Mucosa of stomach (tissue), 1 donor: Measurements from ENCODE around the gene SLC44A1.

Experiments
- H3K27me3 ChIP-seq: one replicate; pipeline ENCODE4 v1.7.0; 2013; ENCODE audit warnings: mild to moderate bottlenecking, low read length; ENCODE audit not compliant: control insufficient read depth, insufficient read depth
- H3K36me3 ChIP-seq: one replicate; pipeline ENCODE4 v1.7.0; 2013; ENCODE audit warnings: low read length; ENCODE audit not compliant: control insufficient read depth, insufficient read depth
- H3K4me1 ChIP-seq: one replicate; pipeline ENCODE4 v1.7.0; 2013; ENCODE audit warnings: mild to moderate bottlenecking, low read length; ENCODE audit not compliant: control insufficient read depth, insufficient read depth
- H3K4me3 ChIP-seq: one replicate; pipeline ENCODE4 v1.7.0; 2013; ENCODE audit warnings: low read length
- H3K9ac ChIP-seq: one replicate; pipeline ENCODE4 v1.7.0; 2013; ENCODE audit warnings: mild to moderate bottlenecking, low read length, moderate library complexity
- H3K9me3 ChIP-seq: one replicate; pipeline ENCODE4 v1.7.0; 2013; ENCODE audit warnings: mild to moderate bottlenecking, low read length, moderate library complexity; ENCODE audit not compliant: control insufficient read depth
- donor health status: Pancreatic carcinoma.

Gene SLC44A1

DNA sequence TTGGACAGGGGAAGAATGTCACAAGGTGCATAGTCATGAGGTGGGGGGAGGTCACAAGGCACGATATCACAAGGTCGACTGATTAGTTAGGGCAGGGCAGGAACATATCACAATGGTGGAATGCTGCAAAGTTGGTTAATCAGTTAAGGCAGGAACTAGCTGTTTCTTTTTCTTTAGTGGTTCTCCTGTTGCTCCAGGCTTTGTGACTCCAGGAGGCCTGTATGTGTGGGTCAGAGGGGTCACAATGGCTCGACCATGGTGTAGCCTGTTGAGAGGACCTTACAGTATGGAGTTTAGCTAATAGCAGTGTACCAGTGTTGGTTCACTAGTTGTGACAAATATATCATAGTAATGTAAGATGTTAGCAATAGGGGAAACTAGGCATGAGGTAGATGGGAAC is 191.0 kb downstream of the SLC44A1 start:
- Histone ChIP-seq H3K9me3 (no peaks in the 10 kb centered on the region), H3K27me3 (no peaks in the 10 kb centered on the region), H3K4me1 (no peaks in the 10 kb centered on the region), H3K9ac (no peak overlapping the region), H3K4me3 (no peak overlapping the region), H3K36me3 (no peaks in the 10 kb centered on the region)

DNA sequence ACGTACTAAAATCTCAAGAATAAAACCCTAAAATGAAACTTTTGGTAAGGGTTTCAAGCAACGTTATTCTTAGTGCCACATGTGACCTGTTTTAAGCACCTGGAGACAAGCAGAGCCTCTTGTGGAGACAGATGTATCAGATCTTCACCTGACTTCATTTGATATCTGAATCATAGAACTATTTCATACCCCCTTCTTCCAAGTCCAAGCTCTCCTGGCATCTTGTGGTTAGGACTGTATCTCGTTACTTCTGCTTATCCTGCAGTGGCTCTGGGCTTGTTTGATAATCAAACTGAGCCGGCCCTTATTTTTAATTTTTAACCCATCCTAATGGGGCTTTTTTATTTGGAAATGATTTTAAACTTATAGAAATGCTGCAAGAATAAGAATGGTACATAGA is 192.3 kb downstream of the SLC44A1 start:
- Histone ChIP-seq H3K9me3 (no peaks in the 10 kb centered on the region), H3K4me1 (no peaks in the 10 kb centered on the region), H3K27me3 (no peaks in the 10 kb centered on the region), H3K4me3 (no peak overlapping the region), H3K36me3 (no peaks in the 10 kb centered on the region), H3K9ac (no peak overlapping the region)

DNA sequence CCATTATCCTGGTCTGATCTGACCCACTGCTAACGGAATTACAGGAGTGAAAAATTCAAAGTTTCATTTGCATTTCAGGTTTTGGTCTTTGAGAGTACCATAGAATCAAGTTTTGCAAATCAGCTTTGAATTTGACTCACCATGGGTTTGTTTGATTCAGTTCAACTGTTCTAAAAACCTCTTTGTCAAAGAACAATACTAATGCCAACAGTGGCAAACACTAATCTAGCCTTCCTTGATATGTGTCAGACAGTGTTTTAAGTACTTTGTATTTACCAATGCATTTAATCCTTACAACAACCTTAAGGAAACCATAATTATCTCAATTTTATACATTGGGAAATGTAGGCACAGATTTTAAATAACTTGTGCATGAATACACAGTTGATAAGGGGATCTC is 193.3 kb downstream of the SLC44A1 start:
- H3K9ac ChIP-seq: no peak overlapping the region
- no peaks in the 10 kb centered on the region for H3K27me3 ChIP-seq
- no peaks in the 10 kb centered on the region for H3K9me3 ChIP-seq
- H3K4me1 ChIP-seq: no peaks in the 10 kb centered on the region
- no peaks in the 10 kb centered on the region for H3K36me3 ChIP-seq
- no peak overlapping the region for H3K4me3 ChIP-seq

DNA sequence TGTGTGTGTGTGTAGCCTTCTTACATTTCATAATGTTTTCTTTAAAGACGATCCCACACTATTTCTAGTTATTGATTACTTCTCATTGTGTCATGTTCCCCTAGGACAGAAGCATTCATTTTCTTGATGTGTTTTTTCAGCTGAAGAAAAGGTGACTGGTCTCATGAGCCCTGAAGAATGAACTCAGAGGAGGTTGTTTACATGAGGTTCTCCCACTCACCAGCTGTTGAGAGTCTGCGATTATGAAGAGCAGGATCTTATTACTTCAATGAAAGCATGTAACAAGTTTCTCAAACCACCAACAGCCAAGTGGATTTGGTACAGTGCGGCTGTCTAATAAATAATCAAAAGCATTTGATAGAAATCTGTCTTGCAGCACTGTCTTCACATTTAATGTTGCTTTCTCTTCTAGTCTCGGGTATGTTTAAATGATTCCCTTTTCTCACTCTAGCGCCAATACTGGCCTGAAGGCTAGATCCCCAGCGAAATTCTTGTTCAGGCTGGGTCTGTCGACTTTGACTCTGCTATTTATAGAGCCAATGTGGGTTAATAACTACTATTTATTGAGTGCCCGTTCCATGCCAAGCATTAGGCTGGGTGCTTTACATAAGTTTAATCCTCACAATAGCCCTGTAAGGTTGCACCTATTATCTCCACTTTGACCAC is 193.8 kb downstream of the SLC44A1 start:
- H3K4me3 ChIP-seq: no peak overlapping the region
- no peaks in the 10 kb centered on the region for H3K4me1 ChIP-seq
- H3K9ac ChIP-seq: no peak overlapping the region
- H3K9me3 ChIP-seq: no peaks in the 10 kb centered on the region
- H3K36me3 ChIP-seq: no peaks in the 10 kb centered on the region
- no peaks in the 10 kb centered on the region for H3K27me3 ChIP-seq

DNA sequence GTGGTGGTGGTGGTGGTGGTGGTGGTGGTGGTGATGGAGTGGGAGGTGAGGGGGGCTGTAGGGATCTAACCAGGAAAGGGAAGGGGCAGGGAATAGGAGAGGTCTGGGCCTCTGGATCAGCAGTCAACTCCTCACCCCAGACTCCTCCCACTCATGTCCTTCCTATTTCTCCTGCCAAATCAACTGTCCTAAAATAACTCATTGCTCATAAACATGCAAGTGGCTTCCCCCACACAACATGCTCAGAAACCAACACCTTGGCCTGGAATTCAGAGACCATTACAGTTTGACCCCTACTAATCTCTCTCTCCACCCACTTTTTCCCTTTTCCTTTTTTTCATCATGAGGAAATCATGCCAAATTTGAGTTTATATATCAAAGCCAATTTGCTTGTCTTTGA is 195.0 kb downstream of the SLC44A1 start:
- no peaks in the 10 kb centered on the region for H3K27me3 ChIP-seq
- H3K4me1 ChIP-seq: no peaks in the 10 kb centered on the region

DNA sequence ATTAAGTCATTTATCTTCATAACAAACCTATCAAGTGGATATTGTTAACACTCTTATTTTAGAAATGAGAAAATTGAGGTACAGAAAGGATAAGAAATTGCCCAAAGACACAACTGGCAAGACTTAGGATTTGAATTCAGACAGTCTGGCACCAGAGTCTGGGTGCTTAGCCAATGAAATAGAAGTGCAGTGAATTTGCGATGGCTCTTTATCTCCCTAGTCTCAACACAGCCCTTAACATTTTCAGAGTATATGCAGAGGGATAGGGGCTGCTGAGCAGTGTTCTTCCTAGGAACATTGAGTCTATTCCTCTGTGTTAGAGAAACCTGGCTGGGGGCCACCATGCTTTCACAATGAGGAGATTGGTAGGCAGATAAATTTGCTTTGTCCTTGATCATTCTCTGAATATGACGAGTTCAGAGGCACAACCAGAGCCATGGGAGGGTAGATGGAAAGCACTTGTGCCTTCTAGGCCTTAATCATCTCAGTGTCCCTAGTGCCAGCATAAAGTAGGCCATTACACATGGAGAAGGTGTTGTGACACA is 197.2 kb downstream of the SLC44A1 start:
- Histone ChIP-seq H3K9ac (no peak overlapping the region), H3K9me3 (no peaks in the 10 kb centered on the region), H3K4me3 (no peak overlapping the region), H3K27me3 (no peaks in the 10 kb centered on the region), H3K36me3 (no peaks in the 10 kb centered on the region), H3K4me1 (no peaks in the 10 kb centered on the region)

More for the DNA sequence above, 195.0 kb downstream of the SLC44A1 start:
- Histone ChIP-seq H3K9ac (no peak overlapping the region), H3K4me3 (no peak overlapping the region), H3K9me3 (no peaks in the 10 kb centered on the region), H3K36me3 (no peaks in the 10 kb centered on the region)

DNA sequence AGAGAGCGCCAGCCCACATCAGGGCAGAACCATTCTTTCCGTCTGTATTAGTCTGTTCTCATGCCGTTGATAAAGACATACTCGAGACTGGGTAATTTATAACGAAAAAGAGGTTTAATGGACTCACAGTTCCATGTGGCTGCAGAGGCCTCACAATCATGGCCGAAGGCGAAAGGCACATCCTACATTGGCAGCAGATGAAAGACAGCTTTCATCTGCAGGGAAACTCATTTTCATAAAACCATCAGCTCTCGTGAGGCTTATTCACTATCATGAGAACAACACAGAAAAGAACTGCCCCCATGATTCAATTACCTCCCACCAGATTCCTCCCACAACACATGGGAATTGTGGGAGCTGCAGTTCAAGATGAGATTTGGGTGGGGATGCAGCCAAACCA is 198.7 kb downstream of the SLC44A1 start:
- Histone ChIP-seq H3K36me3 (no peaks in the 10 kb centered on the region), H3K4me1 (peaks cover 4% of the 10 kb centered on the region), H3K4me3 (no peak overlapping the region), H3K9me3 (no peaks in the 10 kb centered on the region), H3K27me3 (no peaks in the 10 kb centered on the region), H3K9ac (no peak overlapping the region)

DNA sequence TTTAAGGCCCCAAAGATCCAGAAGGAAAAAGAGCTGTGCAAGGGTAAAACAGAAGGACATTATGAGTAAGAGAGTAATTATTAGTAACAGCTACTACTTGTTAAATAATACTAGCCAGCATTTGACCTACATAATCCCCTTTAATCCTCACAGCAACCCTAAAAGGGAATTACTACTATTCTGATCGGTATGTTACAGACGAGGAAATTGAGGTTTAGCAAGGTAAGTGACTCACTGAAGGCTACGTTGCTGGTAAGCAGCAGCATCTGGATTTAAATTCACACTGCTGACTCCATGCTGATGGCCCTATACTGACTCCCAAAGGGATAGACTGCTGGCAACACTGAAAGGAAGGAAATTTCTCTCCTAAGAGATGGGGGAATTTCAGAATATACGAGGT is 199.7 kb downstream of the SLC44A1 start:
- no peak overlapping the region for H3K9ac ChIP-seq
- H3K9me3 ChIP-seq: no peaks in the 10 kb centered on the region
- no peak overlapping the region for H3K4me3 ChIP-seq
- no peaks in the 10 kb centered on the region for H3K36me3 ChIP-seq
- no peaks in the 10 kb centered on the region for H3K27me3 ChIP-seq
- H3K4me1 ChIP-seq: peaks cover 4% of the 10 kb centered on the region

DNA sequence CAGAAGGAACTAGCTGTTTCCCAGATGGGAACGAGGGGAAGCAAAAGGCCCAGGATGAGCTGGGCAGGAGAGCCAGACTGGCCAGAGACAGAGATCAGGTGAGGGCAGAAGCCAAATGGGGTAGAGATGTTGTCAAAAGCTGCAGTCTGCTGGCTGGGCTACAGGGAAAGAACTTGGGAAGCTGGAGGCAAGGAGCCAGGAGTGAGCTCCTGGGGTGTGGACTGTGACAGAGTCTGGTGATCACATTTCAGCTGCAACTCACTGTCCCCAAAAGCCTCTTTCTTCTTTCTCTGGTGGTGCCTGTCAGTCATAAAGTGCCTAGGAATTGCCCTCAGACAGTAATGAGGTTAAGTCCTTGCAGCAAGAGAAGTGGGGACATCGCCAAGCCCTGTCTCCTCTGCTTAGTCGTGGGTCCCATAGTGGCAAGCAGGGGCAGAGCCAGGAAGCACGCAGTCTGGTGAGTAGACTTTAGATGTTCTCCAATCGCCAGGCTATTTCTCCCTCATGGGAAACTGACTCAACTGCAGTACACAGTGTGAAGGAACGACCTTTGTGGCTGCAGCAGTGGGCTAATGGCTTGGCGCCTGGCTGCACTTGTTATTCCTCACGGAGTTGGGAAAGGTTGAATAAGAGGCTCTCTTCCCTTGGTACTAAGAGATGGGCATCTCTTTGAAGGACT is 200.9 kb downstream of the SLC44A1 start:
- H3K4me1 ChIP-seq: peaks cover 4% of the 10 kb centered on the region
- no peak overlapping the region for H3K4me3 ChIP-seq
- no peaks in the 10 kb centered on the region for H3K9me3 ChIP-seq
- no peaks in the 10 kb centered on the region for H3K36me3 ChIP-seq
- H3K27me3 ChIP-seq: no peaks in the 10 kb centered on the region
- no peak overlapping the region for H3K9ac ChIP-seq

DNA sequence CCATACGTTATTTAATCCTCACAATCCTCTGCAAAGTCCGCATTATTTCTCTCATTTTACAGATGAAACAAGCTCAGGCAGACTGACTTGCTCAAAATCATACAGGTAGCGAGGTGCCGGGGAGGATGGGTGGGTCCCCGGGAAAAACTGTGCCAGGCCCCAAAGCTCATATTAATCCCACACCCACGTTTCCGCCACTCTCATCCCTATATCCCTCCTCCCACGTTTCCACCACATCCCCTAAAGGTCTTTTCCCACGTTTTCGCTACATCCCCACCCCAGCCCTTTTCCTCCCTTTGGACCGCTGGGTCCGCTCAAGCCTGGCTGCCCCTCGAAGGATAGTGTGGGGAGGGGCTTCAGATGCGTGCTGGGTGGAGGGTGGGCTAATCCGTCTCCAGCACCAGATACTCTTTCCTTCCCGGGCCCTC is 202.9 kb downstream of the SLC44A1 start:
- Histone ChIP-seq H3K4me3 (peak overlapping the region; percentile 10), H3K27me3 (no peaks in the 10 kb centered on the region), H3K4me1 (peaks cover 4% of the 10 kb centered on the region), H3K36me3 (no peaks in the 10 kb centered on the region), H3K9me3 (no peaks in the 10 kb centered on the region), H3K9ac (peak overlapping the region; percentile 45)

DNA sequence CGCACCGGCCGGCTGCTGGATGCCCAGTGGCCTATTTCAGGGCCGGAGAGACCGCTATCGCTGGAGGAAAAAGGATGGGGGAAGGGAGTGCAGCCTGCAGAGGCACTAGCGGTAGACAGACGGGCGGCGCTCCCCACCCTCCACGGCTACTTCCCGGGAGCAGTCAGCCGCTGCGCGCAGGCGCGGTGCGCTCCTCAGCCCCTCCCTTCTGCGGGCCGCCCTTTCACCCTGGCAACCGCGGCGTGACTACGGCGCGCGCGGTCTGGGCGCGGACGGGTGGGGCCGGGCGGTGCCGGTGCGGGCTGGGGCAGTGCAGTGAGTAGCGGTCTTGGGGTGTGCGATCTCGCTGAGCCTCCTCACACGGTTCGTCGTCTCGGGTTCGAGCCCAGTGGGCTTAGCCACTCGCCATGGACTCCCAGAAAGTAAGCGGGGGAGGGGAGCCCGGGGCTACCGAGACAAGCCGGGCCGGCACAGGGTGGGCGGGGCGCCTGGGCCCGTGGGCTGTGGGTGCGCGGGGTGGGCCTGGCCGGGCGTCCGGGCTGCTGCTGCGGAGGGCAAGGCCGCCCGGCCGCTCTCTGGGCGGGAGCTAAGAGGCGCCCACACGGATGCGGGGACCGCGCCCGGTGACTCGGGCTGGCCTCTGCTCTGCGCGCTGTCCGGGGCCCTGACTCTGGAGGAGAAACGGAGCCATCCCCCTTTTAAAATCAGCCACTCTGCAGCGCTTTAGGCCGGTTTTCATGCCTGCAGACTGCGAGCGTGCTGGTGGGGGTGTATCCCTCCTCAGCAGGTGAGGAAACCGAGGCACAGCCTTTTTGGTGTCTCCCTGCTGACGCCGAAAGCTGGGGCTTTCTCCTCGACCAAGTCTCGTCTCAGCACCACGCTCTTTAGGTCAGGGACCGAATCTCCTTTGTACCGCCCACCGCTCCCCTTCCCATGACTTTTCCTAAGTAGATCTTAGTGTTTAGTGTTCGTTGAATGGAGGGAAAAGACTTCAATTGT is 203.7 kb downstream of the SLC44A1 start, which contains the start of gene FSD1L:
FSD1L (plus strand) TSS at position 221 of the 999 bp plus-strand sequence; CDS start at position 408, 187 bp downstream.
- Histone ChIP-seq H3K4me3 (peak within 1 kb of the TSS; percentile 42), H3K9ac (peak within 1 kb of the TSS; percentile 45), H3K9me3 (no peaks in the 10 kb centered on the region), H3K4me1 (peaks cover 4% of the 10 kb centered on the region), H3K36me3 (no peaks in the 10 kb centered on the region), H3K27me3 (no peaks in the 10 kb centered on the region)
